IPS-18c (cell line): ENCODE measurements around the gene ARID4B.

Source experiments
- H3K4me3 ChIP-seq: 2 replicates; pipeline ENCODE4 v1.7.0; 2013; ENCODE audit warnings: low read depth, mild to moderate bottlenecking, low read length, moderate library complexity; ENCODE audit not compliant: insufficient read depth
- H3K9me3 ChIP-seq: one replicate; pipeline ENCODE4 v1.6.1; 2013; ENCODE audit warnings: mild to moderate bottlenecking, low read length, moderate library complexity; ENCODE audit not compliant: control insufficient read depth, insufficient read depth

Gene ARID4B

DNA sequence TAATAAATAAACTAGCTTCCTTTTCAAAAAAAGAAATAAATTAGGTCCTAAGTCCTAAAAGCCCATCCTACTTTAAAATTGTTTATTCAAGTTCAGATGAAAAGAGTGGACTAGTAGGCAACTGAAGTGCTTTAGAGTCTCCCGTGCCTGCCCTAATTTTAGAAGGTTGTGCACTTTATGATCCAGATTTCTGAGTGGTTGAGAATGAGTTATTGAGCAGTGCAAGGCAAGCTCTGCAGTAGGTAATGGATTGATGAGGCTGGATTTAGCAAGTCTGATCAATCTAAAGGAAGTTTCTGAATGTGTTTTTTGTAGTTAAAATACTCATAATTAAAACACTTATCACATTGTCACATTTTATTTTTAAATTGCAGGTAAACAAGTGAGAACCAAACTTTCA is 13.4 kb upstream of the ARID4B start:
- no peak overlapping the region for H3K4me3 ChIP-seq
- no peaks in the 10 kb centered on the region for H3K9me3 ChIP-seq

DNA sequence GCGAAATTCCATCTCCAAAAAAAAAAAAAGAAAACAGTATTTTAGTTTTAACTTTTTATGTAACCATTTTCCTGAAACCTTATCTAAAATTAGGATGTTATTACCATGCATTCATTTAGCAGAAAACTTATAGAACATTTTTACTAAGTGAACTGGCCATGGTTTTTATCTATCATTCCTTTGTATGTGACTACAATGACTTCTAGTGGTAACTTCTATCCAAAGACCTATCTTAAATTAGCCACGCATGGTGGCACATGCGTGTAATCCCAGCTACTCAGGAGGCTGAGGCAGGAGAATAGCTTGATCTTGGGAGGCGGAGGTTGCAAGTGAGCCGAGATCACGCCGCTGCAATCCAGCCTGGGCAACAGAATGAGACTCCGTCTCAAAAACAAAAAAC is 11.8 kb upstream of the ARID4B start:
- Histone ChIP-seq H3K9me3 (no peaks in the 10 kb centered on the region), H3K4me3 (no peak overlapping the region)

DNA sequence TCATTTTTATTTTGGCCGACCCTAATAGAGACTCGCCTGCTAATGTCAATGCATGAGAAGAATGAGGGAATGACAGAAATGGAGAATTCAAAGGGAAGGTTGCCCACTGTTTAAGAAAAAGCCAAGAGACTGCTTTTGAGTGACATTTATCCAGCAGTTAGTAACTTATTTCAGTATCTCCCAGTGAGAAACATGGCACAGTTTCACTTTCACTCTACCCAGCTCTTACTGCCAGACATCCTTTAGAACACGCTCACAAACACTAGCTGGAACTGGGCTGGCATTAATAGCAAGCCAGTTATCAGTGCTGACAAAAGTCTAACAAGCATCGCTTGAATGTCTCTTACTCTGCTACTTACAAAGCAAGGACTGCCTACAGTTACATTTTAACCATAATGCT is 8.9 kb upstream of the ARID4B start:
- H3K4me3 ChIP-seq, result no peak overlapping the region
- no peaks in the 10 kb centered on the region for H3K9me3 ChIP-seq

DNA sequence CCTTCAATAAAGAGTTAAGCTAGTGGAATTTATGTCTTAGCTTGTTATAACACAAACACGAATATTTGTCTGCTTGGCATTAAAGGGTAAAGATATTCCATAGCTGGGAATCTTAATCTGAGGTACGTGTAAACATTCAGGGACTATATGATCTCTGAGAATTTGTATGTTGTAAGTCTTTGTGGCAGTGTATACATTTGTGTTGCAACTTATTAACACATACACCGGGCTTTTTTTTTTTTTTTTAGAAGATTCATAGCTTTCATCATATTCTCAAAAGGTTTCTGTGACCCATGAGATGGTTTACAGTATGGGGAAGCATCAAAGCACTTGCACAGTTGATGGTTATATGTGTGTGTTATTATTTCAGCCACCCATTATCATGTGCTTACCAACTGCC is 3.4 kb upstream of the ARID4B start:
- no peak overlapping the region for H3K4me3 ChIP-seq

DNA sequence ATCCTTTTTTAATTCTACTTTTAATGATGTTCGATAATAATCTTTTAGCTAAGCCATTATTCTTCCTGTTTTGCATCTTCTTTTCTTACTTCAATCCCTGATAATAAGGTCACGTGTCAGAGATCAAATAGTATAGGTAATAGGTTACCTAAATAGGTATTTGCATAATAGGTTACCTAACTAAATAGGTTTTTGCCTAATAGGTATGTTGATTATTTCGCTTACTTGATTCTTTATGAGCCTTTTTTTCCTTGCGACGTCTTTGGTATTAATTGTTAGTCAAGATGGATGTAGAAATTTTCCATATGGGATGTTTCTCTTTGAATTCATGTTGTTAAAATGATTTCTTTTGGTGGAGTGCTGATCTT is 2.9 kb upstream of the ARID4B start:
- H3K9me3 ChIP-seq, result no peaks in the 10 kb centered on the region
- no peak overlapping the region for H3K4me3 ChIP-seq

More for the DNA sequence above, 3.4 kb upstream of the ARID4B start:
- H3K9me3 ChIP-seq, result no peaks in the 10 kb centered on the region

DNA sequence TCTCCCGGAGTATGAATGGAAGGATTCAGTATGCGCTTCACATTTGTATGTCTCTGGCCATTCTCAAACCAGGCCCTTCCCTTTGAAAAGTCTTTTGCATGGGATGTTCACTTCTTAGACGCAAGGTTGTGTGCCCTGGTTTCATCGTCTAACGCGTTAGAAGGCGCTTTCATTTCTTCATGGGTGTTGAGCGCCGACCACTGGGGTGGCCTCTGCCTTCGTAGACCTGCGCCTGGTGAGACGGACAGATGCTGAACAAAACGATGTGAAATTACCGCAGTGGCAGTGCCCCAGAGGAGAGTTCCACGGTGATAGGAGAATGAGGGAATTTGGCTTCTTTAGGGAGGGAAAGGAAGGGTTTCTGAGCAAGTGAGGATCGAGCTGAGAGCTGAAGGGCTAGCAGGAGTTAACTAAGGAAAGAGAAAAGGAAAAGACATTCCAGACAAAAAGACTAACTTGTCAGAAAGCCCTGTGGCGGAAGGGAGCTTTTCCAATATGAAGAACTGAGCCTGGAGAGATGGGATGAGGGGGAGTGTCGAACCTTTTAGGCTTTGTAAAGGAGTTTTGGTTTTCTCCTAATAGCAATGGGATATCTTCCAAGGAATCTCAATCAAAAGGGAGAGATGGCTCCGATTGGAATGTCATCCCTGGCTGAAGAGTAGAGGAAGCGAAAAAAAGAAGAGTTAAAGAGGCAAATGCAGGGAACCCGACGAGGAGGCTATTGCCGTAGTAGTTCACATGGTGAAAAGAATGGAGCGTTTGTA is 1.3 kb upstream of the ARID4B start:
- Histone ChIP-seq H3K4me3 (peak overlapping the region; percentile 94), H3K9me3 (no peaks in the 10 kb centered on the region)

DNA sequence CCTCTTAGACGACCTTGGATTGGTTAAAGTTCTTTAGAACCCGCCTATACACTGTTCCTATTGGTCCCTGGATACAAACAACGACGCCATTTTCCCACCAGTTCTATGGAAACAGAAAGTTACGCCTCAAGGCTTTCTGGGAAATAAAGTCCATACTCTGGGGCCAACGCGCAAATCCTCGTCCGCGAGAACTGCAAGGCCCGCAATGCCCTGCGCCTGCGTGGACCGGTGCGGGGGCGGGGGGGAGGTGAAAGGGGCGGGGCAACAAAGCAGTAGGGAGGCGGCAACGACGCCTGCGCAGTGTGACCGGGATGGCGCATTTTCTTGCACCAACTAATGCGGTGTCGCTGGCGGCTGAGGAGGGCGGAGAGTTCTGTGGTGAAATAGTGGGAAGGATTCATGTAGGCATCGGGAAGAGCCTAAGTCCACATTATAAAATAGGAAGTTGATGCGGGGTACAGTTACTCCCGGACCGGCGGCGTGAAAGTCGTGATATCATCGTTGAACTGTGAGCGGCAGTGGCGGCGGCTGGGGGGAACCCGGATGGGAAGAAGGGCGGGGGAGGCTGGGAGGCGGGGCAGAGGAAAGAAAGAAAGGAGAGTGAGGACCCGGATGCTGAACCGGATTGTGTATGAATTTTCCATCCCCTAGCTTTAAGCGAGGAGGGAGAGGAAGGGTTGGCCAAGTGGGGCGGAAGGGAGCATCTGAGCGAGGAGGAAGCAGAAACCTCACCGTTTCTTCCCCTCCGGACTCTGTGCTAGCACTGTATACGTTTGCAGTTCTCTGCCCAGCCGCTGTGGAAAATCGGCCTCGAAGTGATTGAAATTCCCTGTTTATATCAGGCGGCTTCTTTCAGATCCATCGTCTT is 526 bp upstream of the ARID4B start, which contains the start of gene GGPS1:
Gene GGPS1 (plus strand): TSS at position 300 of the 868 bp plus-strand sequence. CDS start 6,695 bp downstream, outside the sequence.
- Histone ChIP-seq H3K9me3 (no peaks in the 10 kb centered on the region), H3K4me3 (peak within 1 kb of the TSS; percentile 97)

DNA sequence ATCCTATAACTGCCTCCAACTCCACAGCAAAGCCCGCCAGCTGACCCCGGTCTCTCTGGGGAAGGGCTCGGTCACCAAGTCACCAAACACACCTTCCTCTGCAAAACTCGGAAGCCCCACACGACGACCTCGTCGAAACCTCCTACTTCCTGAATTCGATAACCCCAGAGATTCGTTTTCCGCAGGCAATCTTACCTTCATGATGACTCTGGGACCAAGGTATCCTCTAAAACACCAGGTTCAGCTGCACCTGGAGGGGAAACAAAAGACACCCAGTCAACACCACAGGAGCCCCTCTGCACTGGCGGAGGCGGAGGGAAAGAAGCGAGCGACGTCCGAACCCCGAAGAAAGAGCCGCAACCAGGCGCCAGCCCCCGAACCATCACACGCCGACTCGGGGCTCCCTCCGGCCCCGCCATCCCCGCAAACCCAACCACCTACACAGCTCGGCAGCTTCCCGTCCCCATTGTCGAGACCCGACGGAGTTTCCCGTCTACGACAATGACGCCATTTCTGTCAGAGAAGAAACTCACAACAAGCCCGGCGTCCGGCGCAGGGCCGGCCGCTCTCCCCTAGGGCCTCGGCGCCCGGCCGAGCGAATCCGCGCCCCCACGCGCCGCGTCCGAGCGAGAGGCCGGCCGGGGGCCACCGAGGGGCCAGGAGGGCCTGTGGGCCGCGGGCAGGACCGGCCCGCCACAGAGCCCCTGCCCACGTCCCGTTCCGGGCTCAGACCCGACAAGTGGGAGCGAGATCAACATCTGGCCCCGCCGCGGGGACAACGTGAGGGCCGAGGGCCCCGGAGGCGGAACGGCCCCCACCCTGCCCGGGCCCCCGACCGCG is 1.0 kb downstream of the ARID4B start:
- Histone ChIP-seq H3K9me3 (no peaks in the 10 kb centered on the region), H3K4me3 (peak overlapping the region; percentile 97)

DNA sequence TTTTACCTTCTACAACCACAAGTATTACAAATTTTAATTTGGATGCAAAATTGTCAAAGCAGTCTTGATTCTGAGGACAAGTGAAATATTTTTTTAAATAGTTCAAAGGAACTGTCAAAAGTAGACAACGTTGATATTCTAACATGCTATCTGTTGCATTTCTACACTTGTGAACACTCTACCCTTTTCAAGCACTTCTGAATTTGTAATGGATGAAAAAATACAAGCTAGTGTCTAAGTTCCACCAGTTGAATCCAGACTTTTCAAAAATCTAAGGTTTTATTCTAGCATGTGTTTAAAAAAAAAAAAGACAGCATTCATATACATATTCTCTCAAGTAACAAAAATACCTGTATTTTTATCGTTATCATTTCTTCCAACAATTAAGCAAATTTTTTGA is 2.1 kb downstream of the ARID4B start:
- Histone ChIP-seq H3K4me3 (no peak overlapping the region), H3K9me3 (no peaks in the 10 kb centered on the region)

DNA sequence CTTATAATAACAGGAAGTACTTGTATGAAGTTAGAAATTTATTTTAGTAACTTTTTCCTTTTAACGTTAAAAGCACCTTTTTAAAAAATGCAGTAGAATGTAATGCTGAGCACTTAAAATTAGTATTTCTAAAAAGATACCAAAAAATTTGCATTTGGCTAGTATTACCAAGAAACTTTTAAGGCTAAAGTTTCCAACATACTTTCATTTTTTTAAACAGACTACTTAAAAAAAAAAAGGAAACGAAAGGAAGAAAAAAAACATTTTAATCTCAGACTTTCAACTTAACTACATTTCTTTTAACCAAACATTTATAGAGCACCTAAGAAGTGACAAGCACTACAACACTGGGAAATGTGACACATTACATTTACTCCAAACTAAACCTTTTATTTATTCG is 2.8 kb downstream of the ARID4B start:
- Histone ChIP-seq H3K4me3 (no peak overlapping the region), H3K9me3 (no peaks in the 10 kb centered on the region)

DNA sequence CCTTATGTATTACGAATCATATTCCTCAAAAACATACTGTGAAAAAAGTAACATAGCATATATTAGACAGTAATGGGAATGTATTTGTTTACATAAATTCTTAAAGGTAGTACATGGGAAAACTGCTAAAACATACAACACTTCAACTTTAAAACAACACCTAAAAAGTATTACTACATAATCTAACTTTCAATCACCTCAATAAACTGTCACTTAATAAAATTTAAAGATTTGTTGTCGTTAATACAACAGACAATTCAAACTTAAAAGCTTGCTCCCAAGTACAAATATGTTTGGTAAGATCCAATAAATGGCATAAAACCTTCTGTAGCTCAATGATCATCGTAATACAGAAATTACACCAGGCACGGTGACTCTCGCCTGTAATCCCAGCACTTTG is 3.7 kb downstream of the ARID4B start:
- no peak overlapping the region for H3K4me3 ChIP-seq

DNA sequence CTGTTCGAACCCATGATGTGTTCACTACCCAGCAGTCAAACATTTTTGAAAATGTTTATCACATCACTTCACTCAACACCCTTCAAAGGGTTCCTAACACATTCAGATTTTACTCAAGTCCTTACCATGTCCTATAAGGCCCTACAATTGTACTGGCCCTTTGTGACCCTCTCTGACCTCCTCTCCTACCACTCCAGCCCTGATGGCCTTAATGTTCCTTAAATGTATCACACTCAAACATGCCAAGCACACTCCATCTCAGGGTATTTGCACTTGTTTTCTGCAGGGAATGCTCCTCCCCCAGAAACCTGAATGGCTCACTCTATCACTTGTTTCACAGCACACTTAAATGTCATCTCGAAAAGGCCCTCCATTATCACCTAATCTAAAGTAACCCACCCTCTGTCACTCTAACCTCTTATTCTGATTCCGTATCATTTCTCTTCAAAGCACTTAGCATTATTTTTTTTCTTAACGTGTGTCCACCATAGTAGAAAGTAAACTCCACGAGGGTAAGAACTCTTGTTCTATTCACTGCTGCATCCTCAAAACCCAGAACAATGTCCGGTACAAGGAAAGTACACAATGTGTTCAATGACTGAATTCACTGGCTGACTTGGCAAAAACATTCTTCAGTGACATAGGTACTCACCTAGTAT is 7.3 kb downstream of the ARID4B start:
- Histone ChIP-seq H3K4me3 (no peak overlapping the region), H3K9me3 (no peaks in the 10 kb centered on the region)

More for the DNA sequence above, 3.7 kb downstream of the ARID4B start:
- H3K9me3 ChIP-seq, result no peaks in the 10 kb centered on the region

DNA sequence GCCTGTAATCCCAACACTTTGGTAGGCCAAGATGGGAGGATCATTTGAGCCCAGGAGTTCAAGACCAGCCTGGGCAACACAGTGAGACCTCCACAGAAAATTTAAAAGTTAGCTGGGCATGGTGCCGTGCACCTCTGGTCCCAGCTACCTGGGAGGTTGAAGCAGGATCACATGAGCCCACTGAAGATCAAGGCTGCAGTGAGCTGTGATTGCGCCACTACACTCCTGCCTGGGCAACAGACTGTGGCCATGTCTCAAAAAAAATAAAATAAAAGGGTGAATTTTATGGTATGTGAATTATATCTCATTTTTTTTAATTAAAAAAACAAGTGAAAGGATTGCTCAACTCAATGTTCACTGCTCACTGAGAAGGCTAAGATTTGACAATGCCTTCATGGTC is 8.7 kb downstream of the ARID4B start:
- Histone ChIP-seq H3K9me3 (no peaks in the 10 kb centered on the region), H3K4me3 (no peak overlapping the region)

DNA sequence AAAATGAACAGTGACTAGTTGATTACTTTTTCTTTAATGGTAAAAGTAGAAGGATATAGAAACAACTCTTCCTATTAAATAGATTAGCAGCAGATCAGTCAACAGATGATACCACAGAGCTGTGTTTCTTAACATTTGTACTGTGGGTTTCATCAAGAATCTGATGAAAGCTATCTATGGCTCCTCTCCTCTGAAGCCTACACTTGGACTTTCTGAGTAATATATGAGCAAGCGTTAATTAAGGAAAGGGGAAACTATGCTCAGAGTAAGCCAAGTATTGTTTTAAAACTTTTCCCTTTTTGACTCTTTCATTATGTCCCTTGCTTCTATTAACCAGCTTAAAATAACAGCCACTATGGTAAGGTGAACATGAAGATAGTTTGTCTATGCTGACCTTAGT is 10.8 kb downstream of the ARID4B start:
- Histone ChIP-seq H3K9me3 (no peaks in the 10 kb centered on the region), H3K4me3 (no peak overlapping the region)

DNA sequence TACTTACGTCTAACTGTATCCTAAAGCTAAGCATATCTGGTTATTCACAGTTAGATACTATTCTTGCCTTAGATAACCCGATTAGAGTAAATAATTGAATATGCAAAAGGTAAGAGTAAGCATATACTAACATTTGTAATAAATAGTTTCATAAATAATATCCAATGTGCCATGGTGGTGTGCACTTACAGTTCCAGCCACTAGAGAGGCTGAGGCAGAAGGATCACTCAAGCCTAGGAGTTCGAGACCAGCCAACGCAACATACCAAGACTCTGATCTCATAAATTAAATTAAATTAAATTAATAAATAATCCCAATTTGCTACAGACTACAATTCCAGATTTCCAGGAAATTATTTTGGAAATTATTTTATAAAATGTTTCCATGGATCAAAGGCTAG is 12.2 kb downstream of the ARID4B start:
- Histone ChIP-seq H3K9me3 (peaks cover under 1% of the 10 kb centered on the region), H3K4me3 (no peak overlapping the region)

DNA sequence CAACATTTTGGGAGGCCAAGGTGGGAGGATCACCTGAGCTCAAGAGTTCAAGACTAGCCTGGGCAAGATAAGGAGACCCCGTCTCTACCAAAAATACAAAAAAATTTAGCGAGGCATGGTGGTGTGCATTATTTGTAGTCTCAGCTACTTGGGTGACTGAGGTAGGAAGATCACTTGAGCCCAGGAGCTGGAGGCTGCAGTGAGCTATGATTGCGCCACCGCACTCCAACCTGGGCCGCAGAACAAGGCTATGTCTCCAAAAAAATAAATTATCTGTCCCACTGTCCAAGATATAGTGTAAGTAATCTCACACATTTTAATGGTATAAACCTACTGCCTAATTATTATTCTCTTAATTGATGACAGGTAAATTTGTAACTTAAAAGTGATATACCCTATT is 12.8 kb downstream of the ARID4B start:
- Histone ChIP-seq H3K9me3 (peaks cover 2% of the 10 kb centered on the region), H3K4me3 (no peak overlapping the region)
